ENCODE results near the gene HTRA3. TPM values are rescaled to one million over a fixed set of nuclear protein-coding genes. Genes with fewer than 3 reads are reported as not detected.

Gene HTRA3
- total RNA-seq, 1 experiment from 2014 or later: 2.3 TPM

DNA sequence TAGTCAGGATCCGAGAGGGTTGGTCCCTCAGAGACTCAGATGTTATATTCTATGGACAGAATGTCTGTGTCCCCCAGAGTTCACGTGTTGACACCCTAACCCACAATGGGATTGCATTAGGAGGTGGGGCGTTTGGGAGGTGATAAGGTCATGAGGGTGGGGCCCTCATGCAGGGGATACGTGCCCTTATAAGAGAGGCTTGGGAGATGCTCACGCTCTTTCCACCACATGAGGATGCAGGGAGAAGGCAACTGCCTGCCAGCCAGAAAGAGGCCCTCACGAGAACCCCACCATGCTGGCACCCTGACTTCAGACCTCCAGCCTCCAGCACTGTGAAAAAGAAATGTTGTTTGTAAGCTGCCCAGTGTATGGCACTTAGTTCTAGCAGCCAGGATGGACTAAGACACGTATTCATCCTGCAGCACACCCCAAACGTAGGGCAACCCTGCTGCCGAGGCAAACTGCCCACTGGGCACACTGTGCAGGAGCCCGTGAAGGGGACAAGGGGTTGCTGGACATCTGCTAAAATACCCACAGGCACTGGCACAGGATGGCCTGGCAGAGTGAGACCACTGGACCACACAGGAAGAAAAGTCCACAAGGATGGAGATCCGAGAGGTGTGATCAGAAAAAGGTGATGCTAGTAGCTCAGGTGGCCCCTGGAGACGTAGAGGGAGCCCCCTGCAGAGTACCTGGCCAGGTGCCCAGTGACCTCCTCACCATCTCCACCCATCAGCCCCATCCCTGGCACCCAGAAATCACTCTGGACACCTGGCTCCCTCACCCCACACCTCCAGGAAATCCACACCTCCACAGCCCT is 62.7 kb downstream of the HTRA3 start:
- DNase-seq (ENCODE audit: low spot score): no peak
- CTCF ChIA-PET: interaction anchor here (2.8 kb wide), 1 partner anchor 12 kb away, joined by 10 read pairs; no protein-coding TSS in a partner anchor

DNA sequence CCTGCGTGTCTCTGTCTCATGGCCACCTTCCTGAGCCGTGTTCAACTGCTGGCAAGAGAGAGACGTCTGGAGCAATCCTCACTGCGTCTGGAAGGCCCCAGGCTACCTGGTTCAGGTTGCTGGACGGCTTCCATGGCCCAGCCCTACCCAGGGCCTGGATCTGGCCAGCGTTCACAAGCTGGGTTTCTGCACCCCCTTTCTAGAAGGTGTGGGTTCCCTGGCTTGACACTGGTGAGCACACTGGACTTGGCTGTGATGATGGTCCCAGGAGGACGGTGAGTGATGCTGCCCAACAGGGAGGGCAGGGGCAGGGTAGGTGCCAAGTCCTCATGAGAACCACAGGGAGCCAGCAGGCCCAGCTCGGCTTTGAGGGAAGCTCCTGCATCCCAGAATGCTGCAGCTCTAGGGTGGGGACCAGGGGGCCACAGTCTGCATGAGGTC is 63.4 kb downstream of the HTRA3 start:
- Mint-ChIP-seq H3K27me3 (ENCODE audit: low read depth) (no peaks in the 10 kb centered on the region), H3K4me1 (no peaks in the 10 kb centered on the region), H3K36me3 (peaks cover 5% of the 10 kb centered on the region), H3K4me3 (no peak overlapping the region), H3K27ac (no peak overlapping the region), H3K9me3 (peaks cover 27% of the 10 kb centered on the region)
- ChIA-PET CTCF (interaction anchor here (2.8 kb wide), 1 partner anchor 13 kb away, joined by 10 read pairs; no protein-coding TSS in a partner anchor), POLR2A (no interaction called here)
- ATAC-seq: no peak
- no peak for DNase-seq (ENCODE audit: low spot score)
- TF ChIP-seq, protein P1, sequence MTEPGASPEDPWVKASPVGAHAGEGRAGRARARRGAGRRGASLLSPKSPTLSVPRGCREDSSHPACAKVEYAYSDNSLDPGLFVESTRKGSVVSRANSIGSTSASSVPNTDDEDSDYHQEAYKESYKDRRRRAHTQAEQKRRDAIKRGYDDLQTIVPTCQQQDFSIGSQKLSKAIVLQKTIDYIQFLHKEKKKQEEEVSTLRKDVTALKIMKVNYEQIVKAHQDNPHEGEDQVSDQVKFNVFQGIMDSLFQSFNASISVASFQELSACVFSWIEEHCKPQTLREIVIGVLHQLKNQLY (CRISPR knock-in tag; IDR thresholded peaks at IDR 0.05): no peak
- TF ChIP-seq, protein P2, sequence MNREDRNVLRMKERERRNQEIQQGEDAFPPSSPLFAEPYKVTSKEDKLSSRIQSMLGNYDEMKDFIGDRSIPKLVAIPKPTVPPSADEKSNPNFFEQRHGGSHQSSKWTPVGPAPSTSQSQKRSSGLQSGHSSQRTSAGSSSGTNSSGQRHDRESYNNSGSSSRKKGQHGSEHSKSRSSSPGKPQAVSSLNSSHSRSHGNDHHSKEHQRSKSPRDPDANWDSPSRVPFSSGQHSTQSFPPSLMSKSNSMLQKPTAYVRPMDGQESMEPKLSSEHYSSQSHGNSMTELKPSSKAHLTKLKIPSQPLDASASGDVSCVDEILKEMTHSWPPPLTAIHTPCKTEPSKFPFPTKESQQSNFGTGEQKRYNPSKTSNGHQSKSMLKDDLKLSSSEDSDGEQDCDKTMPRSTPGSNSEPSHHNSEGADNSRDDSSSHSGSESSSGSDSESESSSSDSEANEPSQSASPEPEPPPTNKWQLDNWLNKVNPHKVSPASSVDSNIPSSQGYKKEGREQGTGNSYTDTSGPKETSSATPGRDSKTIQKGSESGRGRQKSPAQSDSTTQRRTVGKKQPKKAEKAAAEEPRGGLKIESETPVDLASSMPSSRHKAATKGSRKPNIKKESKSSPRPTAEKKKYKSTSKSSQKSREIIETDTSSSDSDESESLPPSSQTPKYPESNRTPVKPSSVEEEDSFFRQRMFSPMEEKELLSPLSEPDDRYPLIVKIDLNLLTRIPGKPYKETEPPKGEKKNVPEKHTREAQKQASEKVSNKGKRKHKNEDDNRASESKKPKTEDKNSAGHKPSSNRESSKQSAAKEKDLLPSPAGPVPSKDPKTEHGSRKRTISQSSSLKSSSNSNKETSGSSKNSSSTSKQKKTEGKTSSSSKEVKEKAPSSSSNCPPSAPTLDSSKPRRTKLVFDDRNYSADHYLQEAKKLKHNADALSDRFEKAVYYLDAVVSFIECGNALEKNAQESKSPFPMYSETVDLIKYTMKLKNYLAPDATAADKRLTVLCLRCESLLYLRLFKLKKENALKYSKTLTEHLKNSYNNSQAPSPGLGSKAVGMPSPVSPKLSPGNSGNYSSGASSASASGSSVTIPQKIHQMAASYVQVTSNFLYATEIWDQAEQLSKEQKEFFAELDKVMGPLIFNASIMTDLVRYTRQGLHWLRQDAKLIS (CRISPR knock-in tag; IDR thresholded peaks at IDR 0.05; ENCODE audit: borderline replicate concordance): no peak

More for the DNA sequence above, 62.7 kb downstream of the HTRA3 start:
- Mint-ChIP-seq H3K27ac (no peak overlapping the region), H3K36me3 (peaks cover 5% of the 10 kb centered on the region), H3K4me1 (no peaks in the 10 kb centered on the region), H3K4me3 (no peak overlapping the region), H3K27me3 (ENCODE audit: low read depth) (no peaks in the 10 kb centered on the region), H3K9me3 (peaks cover 26% of the 10 kb centered on the region)
- TF ChIP-seq, protein P3, sequence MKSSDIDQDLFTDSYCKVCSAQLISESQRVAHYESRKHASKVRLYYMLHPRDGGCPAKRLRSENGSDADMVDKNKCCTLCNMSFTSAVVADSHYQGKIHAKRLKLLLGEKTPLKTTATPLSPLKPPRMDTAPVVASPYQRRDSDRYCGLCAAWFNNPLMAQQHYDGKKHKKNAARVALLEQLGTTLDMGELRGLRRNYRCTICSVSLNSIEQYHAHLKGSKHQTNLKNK (CRISPR knock-in tag; IDR thresholded peaks at IDR 0.05): no peak
- TF ChIP-seq SMAD3 (CRISPR knock-in tag; IDR thresholded peaks at IDR 0.05; ENCODE audit: borderline replicate concordance) (no peak), EMX1 (CRISPR knock-in tag; IDR thresholded peaks at IDR 0.05) (no peak), SOX15 (CRISPR knock-in tag; IDR thresholded peaks at IDR 0.05) (no peak), CREM (CRISPR knock-in tag; IDR thresholded peaks at IDR 0.05) (no peak), NFE2L1 (CRISPR knock-in tag; IDR thresholded peaks at IDR 0.05) (no peak), GABPB1 (CRISPR knock-in tag; IDR thresholded peaks at IDR 0.05) (no peak), ZNF263 (CRISPR knock-in tag; IDR thresholded peaks at IDR 0.05; ENCODE audit: low read depth) (no peak), GRHL2 (CRISPR knock-in tag; IDR thresholded peaks at IDR 0.05; ENCODE audit: insufficient replicate concordance, severe bottlenecking) (no peak)
- TF ChIP-seq, protein P4, sequence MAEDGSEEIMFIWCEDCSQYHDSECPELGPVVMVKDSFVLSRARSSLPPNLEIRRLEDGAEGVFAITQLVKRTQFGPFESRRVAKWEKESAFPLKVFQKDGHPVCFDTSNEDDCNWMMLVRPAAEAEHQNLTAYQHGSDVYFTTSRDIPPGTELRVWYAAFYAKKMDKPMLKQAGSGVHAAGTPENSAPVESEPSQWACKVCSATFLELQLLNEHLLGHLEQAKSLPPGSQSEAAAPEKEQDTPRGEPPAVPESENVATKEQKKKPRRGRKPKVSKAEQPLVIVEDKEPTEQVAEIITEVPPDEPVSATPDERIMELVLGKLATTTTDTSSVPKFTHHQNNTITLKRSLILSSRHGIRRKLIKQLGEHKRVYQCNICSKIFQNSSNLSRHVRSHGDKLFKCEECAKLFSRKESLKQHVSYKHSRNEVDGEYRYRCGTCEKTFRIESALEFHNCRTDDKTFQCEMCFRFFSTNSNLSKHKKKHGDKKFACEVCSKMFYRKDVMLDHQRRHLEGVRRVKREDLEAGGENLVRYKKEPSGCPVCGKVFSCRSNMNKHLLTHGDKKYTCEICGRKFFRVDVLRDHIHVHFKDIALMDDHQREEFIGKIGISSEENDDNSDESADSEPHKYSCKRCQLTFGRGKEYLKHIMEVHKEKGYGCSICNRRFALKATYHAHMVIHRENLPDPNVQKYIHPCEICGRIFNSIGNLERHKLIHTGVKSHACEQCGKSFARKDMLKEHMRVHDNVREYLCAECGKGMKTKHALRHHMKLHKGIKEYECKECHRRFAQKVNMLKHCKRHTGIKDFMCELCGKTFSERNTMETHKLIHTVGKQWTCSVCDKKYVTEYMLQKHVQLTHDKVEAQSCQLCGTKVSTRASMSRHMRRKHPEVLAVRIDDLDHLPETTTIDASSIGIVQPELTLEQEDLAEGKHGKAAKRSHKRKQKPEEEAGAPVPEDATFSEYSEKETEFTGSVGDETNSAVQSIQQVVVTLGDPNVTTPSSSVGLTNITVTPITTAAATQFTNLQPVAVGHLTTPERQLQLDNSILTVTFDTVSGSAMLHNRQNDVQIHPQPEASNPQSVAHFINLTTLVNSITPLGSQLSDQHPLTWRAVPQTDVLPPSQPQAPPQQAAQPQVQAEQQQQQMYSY (CRISPR knock-in tag; IDR thresholded peaks at IDR 0.05): no peak
- TF ChIP-seq, protein P5, sequence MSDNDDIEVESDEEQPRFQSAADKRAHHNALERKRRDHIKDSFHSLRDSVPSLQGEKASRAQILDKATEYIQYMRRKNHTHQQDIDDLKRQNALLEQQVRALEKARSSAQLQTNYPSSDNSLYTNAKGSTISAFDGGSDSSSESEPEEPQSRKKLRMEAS (CRISPR knock-in tag; IDR thresholded peaks at IDR 0.05): no peak
- TF ChIP-seq, protein P6, sequence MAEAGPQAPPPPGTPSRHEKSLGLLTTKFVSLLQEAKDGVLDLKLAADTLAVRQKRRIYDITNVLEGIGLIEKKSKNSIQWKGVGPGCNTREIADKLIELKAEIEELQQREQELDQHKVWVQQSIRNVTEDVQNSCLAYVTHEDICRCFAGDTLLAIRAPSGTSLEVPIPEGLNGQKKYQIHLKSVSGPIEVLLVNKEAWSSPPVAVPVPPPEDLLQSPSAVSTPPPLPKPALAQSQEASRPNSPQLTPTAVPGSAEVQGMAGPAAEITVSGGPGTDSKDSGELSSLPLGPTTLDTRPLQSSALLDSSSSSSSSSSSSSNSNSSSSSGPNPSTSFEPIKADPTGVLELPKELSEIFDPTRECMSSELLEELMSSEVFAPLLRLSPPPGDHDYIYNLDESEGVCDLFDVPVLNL (CRISPR knock-in tag; IDR thresholded peaks at IDR 0.05; ENCODE audit: borderline replicate concordance, low read depth): no peak
- TF ChIP-seq, protein P7, sequence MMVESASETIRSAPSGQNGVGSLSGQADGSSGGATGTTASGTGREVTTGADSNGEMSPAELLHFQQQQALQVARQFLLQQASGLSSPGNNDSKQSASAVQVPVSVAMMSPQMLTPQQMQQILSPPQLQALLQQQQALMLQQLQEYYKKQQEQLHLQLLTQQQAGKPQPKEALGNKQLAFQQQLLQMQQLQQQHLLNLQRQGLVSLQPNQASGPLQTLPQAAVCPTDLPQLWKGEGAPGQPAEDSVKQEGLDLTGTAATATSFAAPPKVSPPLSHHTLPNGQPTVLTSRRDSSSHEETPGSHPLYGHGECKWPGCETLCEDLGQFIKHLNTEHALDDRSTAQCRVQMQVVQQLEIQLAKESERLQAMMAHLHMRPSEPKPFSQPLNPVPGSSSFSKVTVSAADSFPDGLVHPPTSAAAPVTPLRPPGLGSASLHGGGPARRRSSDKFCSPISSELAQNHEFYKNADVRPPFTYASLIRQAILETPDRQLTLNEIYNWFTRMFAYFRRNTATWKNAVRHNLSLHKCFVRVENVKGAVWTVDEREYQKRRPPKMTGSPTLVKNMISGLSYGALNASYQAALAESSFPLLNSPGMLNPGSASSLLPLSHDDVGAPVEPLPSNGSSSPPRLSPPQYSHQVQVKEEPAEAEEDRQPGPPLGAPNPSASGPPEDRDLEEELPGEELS (CRISPR knock-in tag; IDR thresholded peaks at IDR 0.05): no peak
- ATAC-seq: no peak
- POLR2A ChIA-PET: no interaction called here
